GM08714 (cell line): ENCODE measurements around the gene AGAP1.

Source experiments
- H3K4me3 ChIP-seq: fragments of 200-500 bp; sonication (Bioruptor generic); 2 replicates; pipeline ENCODE4 v1.5.1; 2014; ENCODE audit warnings: mild to moderate bottlenecking, low read length, inconsistent platforms
- ZNF274 ChIP-seq: IDR thresholded peaks from 2 replicates; pipeline ENCODE4 v1.6.1; 2012; ENCODE audit warnings: mild to moderate bottlenecking, low read depth, low read length

Gene AGAP1

GRCh38 chr2:235607546-235608199 lies 113.8 kb downstream of the AGAP1 start:
- no peak overlapping the region for H3K4me3 ChIP-seq
- TF ChIP-seq ZNF274: no peak

- no peak for TF ChIP-seq ZNF274
- H3K4me3 ChIP-seq: no peak overlapping the region
Measured at GRCh38 chr2:235608200-235608887, 114.5 kb downstream of the AGAP1 start.

GRCh38 chr2:235609321-235609720 lies 115.5 kb downstream of the AGAP1 start:
- no peak for TF ChIP-seq ZNF274
- no peak overlapping the region for H3K4me3 ChIP-seq

GRCh38 chr2:235609746-235610145 lies 115.9 kb downstream of the AGAP1 start:
- no peak for TF ChIP-seq ZNF274
- no peak overlapping the region for H3K4me3 ChIP-seq

- H3K4me3 ChIP-seq: no peak overlapping the region
- TF ChIP-seq ZNF274: no peak
Measured at GRCh38 chr2:235610696-235611257, 116.9 kb downstream of the AGAP1 start.

- no peak for TF ChIP-seq ZNF274
- no peak overlapping the region for H3K4me3 ChIP-seq
Measured at GRCh38 chr2:235611349-235611748, 117.5 kb downstream of the AGAP1 start.

- H3K4me3 ChIP-seq: no peak overlapping the region
- no peak for TF ChIP-seq ZNF274
Measured at GRCh38 chr2:235611756-235612155, 117.9 kb downstream of the AGAP1 start.

- no peak overlapping the region for H3K4me3 ChIP-seq
- no peak for TF ChIP-seq ZNF274
Measured at GRCh38 chr2:235612181-235612950, 118.5 kb downstream of the AGAP1 start.

- TF ChIP-seq ZNF274: no peak
Measured at GRCh38 chr2:235613649-235614048, 119.8 kb downstream of the AGAP1 start.

GRCh38 chr2:235614176-235614860 lies 120.5 kb downstream of the AGAP1 start:
- no peak overlapping the region for H3K4me3 ChIP-seq
- TF ChIP-seq ZNF274: no peak

More at GRCh38 chr2:235613649-235614048, 119.8 kb downstream of the AGAP1 start:
- no peak overlapping the region for H3K4me3 ChIP-seq

GRCh38 chr2:235614900-235615712 lies 121.3 kb downstream of the AGAP1 start:
- no peak overlapping the region for H3K4me3 ChIP-seq

GRCh38 chr2:235616885-235617284 lies 123.0 kb downstream of the AGAP1 start:
- no peak overlapping the region for H3K4me3 ChIP-seq
- TF ChIP-seq ZNF274: no peak

More at GRCh38 chr2:235614900-235615712, 121.3 kb downstream of the AGAP1 start:
- TF ChIP-seq ZNF274: no peak

GRCh38 chr2:235618039-235618438 lies 124.2 kb downstream of the AGAP1 start:
- no peak for TF ChIP-seq ZNF274
- H3K4me3 ChIP-seq: no peak overlapping the region
